ENCODE measurements around the gene IRF3.

IRF3 gene

DNA sequence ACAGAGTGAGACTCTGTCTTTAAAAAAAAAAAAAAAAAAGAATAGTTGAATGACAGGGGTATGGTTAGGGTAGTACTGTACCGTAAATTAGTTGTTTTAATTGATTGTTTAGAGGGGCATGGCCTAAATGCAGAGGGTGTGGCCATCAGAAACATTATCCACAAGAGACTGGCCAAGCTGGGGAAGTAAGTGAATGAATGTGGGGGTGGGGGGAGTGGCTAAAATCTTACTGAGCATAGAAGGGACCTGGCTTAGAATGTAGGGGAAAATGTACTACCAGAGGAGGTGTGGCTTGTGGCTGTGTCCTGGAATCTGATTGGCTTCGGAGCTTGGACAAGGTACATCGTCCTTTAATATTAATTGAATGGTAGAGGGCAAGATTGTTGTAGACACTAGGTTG lies 3.9 kb upstream of the IRF3 start:
- no peak for DNase-seq (ENCODE audit: low read depth, low spot score)

DNA sequence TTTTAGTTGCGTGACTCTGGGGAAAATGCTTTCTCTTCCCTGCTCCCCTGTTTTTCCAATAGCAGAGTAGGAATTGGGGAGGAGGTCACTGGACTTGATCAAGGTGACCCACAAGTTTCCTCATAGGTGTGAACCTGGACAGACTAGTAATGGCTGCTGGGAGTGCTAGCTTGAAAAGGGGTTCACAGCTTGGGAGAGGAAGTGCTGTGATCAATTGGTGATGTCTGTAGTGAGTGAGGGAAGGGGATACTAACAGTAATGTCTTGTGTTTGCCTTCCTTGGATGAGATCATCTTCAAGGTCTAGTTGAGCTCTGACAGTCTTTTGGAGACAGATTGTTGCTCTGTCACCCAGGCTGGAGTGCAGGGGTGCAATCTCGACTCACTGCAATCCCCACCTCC lies 1.8 kb upstream of the IRF3 start:
- DNase-seq (ENCODE audit: low read depth, low spot score): no peak

DNA sequence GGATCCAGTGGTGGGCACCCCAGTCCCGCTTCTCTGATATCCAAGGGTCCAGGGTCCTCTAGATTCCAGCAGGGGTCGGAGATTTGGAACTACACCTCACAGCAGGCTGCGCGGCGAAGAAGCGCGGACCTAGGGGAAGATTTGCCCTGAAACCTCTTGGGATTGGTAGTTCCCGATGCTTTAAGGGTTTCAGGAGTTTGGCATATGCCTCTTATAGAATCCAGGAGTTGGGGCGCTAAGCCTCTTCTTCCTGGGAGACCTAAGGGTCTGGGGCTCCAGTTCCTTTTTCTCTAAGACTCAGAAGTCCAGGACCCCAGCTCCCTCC lies 425 bp upstream of the IRF3 start:
- DNase-seq (ENCODE audit: low read depth, low spot score): no peak

DNA sequence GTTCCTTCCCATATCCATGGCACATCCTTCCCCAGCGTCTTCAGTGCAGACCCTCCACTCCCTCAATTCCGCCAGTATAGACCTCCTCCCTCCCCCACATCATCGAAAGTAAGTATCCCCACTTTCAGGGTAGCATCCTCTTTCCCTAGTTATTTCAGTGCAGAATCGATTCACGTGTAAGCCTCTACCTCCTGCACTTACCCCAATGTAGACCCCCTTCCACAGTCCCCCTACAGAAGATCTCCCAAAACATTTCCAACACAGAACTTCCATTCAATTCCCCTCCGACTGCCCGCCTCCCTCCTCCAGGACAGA lies 664 bp downstream of the IRF3 start:
- no peak for DNase-seq (ENCODE audit: low read depth, low spot score)

DNA sequence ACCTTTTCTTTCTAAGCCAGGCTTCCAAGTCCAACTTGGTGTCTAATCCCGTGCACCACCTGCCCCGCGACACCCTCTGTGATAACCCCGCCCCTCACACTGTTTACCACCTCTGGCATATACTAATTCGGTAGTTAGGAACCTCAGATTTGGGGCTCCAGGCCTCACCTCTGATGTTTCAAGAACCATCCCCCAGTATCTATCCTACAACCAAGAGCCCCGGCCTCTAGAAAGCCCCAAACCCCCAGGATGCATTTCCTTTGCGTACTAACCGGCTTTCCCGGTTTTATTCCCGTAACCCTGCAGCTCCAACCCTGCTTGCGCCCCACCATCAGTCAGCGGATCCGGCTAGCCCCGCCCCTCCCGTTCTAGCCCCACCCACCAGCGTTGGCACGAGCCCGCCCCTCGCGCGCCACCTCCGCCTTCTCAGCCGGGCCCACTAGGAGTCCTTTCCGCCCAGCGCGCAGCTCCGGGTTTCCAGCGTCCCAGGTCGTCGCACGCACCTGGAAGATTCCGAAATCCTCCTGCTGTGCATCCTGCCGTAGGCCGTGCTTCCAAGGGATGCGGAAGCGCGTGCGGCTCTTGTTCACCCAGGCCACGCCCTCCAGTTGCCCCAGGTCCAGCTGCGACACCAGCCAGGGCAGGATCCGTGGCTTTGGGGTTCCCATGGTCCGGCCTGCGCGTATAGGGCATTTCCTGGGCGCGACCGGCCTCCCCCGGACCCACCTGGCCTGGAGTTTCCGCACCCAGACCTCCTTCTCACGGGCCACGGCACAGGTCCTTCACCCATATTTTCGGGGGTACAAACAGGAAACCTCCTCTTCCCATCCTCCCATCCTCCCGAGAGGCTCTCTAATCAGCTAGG lies 1.3 kb downstream of the IRF3 start:
- DNase-seq (ENCODE audit: low read depth, low spot score): peak; percentile 94

DNA sequence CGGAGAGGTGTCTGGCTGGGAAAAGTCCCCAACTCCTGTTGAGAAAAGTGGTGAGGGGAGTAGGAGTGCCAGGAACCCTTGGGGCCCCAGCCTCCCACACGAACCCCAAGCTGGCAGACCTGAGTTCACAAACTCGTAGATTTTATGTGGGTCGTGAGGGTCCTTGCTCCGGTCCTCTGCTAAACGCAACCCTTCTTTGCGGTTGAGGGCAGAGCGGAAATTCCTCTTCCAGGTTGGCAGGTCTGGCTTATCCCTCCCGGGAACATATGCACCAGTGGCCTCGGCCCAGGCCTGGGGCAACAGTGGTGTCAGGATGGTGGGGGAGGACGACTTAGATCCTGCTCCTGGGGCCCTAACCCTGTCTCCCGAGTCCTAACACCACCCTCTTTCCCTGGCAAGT lies 2.4 kb downstream of the IRF3 start:
- DNase-seq (ENCODE audit: low read depth, low spot score): no peak

DNA sequence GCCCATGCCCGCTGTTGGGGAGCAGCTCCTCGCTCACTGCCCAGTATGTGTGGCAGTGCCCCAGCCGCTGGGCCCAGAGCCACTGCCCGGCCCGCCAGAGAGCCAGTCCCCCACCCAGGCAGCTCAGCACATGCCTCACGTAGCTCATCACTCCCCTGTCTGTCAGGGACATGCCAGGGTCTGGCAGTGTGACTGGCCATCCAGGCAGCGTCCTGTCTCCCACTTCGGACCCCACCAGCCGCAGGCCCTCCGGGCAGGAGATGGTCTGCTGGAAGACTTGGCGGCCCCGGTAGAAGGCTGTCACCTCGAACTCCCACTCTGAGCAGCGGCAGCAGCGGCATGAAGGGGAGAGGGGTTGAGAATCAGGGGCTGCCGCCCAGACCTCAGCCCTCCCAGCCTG lies 3.6 kb downstream of the IRF3 start:
- DNase-seq (ENCODE audit: low read depth, low spot score): no peak

DNA sequence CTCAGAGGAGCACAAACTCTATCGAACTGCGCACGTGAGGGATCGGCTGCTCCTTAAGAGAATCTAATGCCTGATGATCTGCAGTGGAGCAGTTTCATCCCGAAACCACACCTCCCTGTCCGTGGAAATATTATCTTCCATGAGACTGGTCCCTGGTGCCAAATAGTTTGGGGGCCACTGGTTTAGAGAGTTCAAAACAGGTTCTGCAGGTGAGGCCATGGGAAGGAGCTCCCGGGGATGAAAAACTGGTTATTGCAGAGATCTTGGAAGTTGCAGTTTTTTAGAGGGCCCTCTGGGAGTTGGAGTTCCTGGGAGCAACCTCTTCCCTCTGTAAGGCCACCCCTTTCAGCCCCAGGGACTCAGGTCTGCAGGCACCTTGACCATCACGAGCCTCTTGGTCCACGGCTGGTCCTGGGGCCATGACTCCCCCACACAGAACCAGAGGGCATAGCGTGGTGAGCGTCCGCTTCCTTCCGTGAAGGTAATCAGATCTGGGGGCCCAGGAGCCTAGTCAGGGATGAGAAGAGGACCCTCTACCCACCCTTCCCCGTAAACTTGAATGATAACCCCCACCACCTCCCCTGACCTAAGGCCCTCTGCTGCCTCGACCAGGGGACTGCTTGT lies 5.2 kb downstream of the IRF3 start:
- no peak for DNase-seq (ENCODE audit: low read depth, low spot score)

DNA sequence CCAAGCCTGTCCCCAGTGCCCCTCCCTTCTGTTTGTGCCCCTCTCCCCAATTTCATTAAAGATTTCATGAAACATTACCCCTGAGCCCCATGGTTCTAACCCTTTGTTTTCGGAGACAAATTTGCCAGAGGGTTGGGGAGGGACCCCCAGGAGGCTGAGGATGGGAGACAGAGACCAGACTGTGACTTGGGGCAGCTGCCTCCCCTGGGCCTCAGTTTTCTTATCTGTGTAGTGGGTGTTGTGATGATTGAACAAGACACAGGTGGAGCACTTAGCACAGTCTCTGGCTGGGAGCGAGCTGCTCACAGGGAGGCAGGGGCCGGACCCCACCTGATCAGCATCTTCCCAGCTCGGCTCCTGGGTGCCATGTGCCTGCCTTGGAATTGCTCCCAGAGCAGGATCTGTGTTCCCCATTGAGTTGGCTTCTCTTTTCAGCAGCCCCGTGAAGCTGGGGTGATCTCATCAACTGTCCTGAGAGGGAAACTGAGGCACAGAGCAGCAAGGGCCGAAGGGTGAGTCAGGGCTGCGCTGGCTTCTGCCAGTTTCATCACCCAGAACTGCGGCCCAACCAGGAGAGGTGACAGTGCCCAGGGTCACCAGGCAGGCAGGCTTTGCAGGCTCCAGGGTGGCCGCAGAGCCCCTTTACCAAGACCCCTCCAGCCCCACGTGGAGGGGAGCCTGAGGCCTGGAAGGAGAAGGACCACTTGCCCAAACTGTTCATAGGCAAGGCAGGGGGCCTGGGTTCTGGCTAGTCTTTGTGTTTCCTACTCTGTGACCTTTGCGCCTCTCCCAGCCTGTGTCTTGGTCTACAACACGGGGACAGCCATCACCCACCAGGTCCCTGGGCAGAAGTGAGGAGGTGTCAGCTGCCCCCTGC lies 6.9 kb downstream of the IRF3 start:
- DNase-seq (ENCODE audit: low read depth, low spot score): no peak

DNA sequence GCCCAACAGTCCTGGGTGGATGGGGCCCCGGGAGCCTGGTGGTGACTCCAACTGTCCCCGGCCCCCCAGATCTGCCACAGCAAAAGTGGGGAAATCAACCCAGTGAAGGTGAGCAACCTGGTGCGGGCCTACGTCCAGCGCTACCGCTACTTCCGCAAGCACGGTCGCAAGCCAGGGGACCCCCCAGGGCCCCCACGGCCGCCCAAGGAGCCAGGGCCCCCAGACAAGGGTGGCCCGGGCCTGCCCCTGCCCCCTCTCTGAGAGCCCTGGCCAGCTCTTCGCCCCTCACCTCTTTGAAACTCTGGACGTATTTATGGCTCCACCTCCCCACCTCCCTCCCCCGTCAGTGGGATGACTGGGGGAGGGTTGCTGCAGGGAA lies 7.5 kb downstream of the IRF3 start:
- no peak for DNase-seq (ENCODE audit: low read depth, low spot score)

DNA sequence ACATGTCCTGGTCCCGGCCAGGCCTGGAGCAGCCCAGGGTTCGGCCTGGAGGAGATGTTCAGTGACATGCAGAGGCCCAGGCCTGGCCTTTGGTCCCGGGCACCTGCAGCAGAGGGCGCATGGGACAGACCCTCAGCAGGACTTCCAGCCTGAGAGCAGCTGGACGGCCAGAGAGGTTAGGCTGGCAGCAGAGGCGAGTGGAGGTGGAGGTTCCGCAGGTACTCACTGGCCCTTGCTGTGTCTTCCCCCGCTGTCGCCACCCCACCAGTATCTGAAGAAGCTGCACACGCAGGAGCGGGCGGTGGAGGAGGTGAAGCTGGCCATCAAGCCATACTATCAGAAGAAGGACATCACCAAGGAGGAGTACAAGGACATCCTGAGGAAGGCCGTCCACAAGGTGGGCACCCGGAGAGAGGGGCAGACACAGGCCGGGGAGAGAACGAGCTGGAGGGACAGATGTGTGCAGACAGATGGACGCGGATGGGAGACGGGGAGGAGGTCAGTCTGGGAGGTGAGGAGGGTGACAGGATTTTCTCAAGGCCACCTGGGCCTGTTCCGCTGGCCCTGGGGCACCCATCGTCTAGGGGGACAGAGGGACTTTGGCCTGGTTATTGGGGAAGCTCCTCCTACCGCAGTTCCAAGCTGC lies 8.0 kb downstream of the IRF3 start:
- no peak for DNase-seq (ENCODE audit: low read depth, low spot score)

DNA sequence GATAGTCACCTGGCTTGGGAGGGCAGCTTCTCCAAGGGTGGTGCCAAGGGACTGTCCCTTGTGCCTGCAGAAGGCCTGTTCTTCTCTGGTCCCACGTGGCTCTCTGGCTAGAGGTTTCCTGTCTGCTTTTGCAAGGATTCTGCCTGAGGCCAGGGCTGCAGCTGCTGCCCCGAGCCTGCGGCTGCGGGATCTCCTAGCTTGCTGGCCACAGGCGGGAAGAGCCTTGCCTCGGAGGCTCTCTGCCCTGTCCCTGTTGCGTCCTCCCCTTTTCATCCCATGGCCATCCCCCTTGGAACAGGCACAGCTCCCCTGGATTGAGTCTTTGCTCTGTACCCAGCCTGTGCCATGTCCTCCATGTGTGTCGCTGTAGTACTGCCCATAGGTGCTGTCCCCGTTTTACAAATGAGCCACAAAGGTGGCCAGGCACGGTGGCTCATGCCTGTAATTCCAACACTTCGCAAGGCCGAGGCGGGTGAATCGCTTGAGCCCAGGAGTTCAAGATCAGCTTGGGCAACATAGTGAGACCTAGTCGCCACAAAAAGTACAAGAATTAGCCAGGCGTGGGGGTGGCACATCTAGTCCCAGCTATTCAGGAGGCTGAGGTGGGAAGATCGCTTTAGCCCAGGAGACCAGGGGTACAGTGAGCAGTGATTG lies 9.1 kb downstream of the IRF3 start:
- DNase-seq (ENCODE audit: low read depth, low spot score): no peak

DNA sequence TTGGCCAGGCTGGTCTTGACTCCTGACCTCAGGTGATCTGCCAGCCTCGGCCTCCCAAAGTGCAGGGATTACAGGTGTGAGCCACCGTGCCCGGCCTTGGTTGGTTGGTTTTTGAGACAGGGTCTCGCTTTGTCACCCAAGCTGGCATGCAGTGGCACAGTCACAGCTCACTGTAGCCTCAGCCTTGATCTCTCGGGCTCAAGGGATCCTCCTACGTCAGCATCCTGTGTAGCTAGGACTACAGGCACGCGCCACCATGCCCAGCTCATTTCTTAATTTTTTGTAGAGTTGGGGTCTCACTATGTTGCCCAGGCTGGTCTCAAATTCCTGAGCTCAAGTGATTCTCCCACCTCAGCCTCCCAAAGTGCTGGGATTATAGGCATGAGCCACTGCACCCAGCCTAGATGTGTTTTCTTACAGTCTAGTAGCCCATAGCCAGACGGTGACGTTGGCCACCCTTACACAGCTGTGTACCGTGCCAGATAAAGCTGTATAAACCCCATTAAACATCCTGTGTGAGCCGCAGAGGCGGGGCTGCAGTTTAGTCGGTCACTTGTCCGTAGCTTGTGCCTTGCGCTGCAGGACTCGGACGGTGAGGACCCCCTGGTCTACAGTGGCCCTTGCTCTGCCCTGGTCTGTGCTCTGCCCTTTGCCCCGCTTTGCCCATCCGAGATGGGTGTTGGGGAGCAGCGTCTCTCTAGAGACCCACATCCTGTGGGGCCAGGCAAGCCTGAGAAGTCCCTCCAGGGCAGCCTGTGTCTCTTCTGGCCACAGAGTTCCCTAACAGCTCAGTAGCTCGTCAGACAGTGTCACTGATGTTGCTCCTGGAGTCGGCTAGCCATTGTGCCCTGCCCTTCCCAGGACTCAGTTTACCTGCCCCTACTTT lies 9.8 kb downstream of the IRF3 start:
- DNase-seq (ENCODE audit: low read depth, low spot score): no peak

DNA sequence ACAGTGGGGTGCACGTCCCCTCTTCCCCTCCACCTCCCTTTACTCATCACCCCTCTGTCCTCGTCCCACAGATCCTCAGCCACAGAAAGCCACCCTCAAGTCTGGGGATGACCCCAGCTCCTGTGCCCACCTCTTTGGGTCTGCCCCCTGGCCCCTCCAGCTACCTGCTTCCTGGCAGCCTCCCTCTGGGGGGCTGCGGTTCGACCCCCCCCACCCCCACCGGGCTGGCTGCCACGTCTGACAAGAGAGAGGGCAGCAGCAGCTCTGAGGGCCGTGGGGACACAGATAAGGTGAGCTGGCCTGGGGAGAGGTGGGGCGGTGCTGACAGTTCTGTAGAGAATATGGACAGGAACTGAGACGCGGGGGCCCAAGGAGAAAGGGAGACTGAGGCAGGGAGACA lies 11.1 kb downstream of the IRF3 start:
- no peak for DNase-seq (ENCODE audit: low read depth, low spot score)

DNA sequence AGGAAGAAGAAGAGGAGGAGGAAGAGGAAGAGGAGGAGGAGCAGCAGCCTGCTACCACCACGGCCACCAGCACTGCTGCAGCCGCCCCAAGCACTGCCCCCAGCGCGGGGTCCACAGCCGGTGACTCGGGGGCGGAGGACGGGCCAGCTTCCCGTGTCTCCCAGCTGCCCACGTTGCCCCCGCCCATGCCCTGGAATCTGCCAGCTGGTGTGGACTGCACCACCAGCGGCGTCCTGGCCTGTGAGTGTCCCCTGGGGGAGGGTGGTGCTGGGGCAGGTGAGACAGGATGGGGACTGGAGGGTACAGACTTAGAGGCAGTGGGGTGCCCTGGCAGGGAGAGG lies 12.2 kb downstream of the IRF3 start:
- DNase-seq (ENCODE audit: low read depth, low spot score): no peak

DNA sequence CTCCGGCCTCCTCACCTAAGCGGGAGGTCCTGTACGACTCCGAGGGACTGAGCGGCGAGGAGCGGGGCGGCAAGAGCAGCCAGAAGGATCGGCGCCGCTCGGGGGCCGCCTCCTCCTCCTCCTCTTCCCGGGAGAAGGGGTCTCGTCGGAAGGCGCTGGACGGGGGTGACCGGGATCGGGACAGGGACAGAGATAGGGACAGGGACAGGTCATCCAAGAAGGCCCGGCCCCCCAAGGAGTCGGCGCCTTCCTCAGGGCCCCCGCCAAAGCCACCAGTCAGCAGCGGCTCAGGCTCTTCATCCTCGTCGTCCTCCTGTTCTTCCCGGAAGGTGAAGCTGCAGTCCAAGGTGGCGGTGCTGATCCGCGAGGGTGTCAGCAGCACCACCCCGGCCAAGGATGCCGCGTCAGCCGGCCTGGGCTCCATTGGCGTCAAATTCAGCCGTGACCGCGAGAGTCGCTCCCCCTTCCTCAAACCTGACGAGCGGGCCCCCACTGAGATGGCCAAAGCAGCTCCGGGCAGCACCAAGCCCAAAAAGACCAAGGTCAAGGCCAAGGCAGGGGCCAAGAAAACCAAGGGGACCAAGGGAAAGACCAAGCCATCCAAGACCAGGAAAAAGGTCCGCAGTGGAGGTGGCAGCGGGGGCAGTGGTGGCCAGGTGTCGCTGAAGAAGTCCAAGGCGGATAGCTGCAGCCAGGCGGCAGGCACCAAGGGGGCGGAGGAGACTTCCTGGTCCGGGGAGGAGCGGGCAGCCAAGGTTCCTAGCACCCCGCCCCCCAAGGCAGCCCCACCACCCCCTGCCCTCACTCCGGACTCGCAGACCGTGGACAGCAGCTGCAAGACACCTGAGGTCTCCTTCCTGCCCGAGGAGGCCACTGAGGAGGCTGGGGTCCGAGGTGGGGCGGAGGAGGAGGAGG lies 12.8 kb downstream of the IRF3 start:
- DNase-seq (ENCODE audit: low read depth, low spot score): no peak

DNA sequence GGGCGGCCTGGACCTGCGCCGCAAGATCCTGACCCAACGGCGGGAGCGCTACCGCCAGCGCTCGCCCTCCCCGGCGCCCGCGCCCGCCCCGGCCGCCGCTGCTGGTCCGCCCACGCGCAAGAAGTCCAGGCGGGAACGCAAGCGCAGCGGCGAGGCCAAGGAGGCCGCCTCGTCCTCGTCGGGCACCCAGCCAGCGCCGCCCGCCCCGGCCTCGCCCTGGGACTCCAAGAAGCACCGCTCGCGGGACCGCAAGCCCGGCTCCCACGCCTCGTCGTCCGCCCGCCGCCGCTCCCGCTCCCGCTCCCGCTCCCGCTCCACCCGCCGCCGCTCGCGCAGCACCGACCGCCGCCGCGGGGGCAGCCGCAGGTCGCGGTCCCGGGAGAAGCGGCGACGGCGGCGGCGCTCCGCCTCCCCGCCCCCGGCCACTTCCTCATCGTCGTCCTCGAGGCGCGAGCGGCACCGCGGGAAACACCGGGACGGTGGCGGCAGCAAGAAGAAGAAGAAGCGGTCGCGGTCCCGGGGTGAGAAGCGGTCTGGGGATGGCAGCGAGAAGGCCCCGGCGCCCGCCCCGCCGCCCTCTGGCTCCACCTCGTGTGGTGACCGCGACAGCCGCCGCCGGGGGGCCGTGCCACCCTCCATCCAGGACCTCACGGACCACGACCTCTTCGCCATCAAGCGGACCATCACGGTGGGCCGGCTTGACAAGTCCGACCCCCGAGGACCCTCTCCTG lies 13.7 kb downstream of the IRF3 start:
- DNase-seq (ENCODE audit: low read depth, low spot score): no peak

DNA sequence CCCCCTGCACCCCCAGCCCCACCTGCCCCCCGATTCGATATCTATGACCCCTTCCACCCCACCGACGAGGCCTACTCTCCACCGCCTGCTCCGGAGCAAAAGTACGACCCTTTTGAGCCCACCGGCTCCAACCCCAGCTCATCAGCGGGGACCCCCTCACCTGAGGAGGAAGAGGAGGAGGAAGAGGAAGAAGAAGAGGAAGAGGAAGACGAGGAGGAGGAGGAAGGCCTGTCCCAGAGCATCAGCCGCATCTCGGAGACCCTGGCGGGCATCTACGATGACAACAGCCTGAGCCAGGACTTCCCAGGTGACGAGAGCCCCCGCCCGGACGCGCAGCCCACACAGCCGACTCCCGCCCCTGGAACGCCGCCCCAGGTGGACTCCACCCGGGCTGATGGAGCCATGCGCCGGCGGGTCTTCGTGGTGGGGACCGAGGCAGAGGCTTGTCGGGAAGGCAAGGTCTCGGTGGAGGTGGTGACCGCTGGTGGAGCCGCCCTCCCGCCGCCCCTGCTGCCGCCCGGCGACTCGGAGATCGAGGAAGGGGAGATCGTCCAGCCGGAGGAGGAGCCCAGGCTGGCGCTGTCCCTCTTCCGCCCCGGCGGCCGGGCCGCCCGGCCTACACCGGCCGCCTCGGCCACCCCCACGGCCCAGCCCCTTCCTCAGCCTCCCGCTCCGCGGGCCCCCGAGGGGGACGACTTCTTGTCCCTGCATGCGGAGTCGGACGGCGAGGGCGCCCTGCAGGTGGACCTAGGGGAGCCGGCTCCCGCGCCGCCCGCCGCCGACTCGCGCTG lies 14.4 kb downstream of the IRF3 start:
- DNase-seq (ENCODE audit: low read depth, low spot score): no peak

Measured in ELF-1 (cell line).